Activated naive CD4-positive, alpha-beta T cell treated with anti-CD3 and anti-CD28 coated beads, Interleukin-2, amount 50 U/mL, for 72 hours (primary cell): ENCODE data around the gene ZNG1F. TPM values are rescaled to one million over a fixed set of nuclear protein-coding genes. Genes with fewer than 3 reads are reported as not detected.
"Not testable (repeated sequence)": the region's sequence is repeated elsewhere in the genome, so short reads cannot be mapped to it uniquely, and the experiment has no call there.

Source experiments
- ATAC-seq, 2 donors: fragments of 150-1000 bp; cut with Tn5 transposase; 2 replicates each; pipeline ENCODE4 v1.10.0; 2021; ENCODE audit warnings: mild to moderate bottlenecking in 2 of 2, moderate library complexity in 2 of 2
- DNase-seq, 2 donors: peaks; one replicate each; pipeline ENCODE4 v3.0.0; 2021 to 2022; ENCODE audit warnings: low spot score in 2 of 2
- H3K27ac Mint-ChIP-seq, 2 donors: one replicate each; pipeline ENCODE4 v1.8.0; 2022; ENCODE audit warnings: mild to moderate bottlenecking in 2 of 2, mixed read lengths in 2 of 2
- H3K36me3 Mint-ChIP-seq, 2 donors: one replicate each; pipeline ENCODE4 v1.8.0; 2022; ENCODE audit warnings: mixed read lengths in 2 of 2
- H3K9me3 Mint-ChIP-seq, 2 donors: one replicate each; pipeline ENCODE4 v1.8.0; 2022; ENCODE audit warnings: mixed read lengths in 2 of 2
- total RNA-seq, 2 donors: library from RNA; stranded (reverse); gene quantifications; one replicate each; pipeline ENCODE4 v1.2.3, GENCODE V29; 2022

Gene ZNG1F
- total RNA-seq, 2 donors from 2014 or later, result 16.6 to 18.1 TPM

DNA sequence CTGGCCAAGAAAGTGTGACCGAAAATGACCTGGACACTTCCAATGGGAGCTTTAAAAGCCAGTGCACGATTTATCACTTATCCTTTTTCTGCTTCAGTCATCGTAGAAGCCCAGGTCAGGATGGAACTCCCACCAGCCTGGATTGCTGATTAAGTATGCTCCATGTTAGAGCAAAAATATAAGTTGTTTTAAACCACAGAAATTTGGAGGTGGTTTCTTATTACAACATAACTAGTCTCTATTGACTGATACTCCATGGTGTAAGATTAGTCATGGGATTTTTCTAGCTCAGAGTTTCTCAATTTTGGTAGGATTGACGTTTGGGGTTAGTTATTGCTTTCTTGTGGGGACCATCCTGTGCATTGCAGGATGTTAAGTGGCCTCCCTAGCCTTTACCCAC is 90.4 kb downstream of the ZNG1F start:
- DNase-seq, H3K36me3 Mint-ChIP-seq, H3K27ac Mint-ChIP-seq, H3K9me3 Mint-ChIP-seq: not testable (repeated sequence)
- ATAC-seq, result peak; percentile 48 to 89

DNA sequence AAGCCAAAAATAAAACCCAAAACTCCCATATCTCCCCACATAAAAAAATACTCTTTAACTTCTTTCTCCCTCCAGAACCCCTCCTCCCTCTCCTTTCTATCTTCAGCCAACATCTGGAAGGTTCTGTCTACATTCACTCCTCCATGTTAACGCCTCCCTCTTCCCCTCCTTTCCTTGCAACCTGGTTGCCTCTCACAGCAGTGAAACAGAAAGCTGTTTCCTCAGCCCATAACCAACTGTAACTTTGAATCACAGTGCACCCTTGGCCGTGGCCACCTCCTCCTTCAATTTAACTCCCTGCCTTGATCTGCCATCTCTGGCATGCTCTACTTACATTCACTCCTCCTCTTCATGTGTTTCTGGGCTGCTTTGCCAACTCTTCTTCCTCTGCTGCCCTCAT is 94.1 kb downstream of the ZNG1F start:
- not testable (repeated sequence) for H3K27ac Mint-ChIP-seq, H3K36me3 Mint-ChIP-seq, H3K9me3 Mint-ChIP-seq, DNase-seq
- ATAC-seq, result peak in 1 of 2 donors; percentile 44

DNA sequence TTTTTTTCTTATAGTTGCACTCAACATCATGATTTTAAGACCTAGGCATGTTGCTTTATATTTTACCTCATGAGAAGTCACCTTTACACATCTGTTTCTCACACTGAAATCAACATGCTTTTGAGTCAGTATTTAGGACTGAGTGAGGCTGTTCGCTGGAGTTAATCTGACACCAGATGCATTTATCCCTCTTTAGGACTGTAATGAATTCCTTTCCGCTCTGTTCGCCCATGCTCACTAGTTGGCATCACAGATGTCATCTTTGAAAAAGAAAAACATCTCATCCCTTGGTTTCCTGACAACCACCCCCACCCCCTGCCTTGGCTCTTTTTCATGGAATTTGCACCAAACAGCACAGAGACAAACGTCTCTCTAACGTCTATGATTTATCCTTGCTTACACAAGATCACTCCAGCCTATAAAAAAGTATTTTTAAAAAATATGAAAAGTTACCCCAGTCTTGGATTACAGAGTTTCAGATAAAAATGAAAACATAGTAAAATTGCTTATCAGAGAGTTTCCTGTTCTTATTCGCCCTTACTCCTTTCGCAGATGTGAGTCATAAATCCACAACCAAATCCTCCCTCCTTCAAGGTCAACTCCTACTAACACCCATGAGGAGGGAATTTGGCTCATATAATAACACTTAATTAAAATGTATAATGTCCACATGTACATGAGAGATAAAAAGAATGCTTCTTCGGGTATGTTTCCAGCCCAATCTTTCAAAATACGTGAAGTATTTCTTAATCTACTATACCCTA is 94.9 kb downstream of the ZNG1F start:
- not testable (repeated sequence) for H3K27ac Mint-ChIP-seq, DNase-seq, ATAC-seq, H3K9me3 Mint-ChIP-seq, H3K36me3 Mint-ChIP-seq

DNA sequence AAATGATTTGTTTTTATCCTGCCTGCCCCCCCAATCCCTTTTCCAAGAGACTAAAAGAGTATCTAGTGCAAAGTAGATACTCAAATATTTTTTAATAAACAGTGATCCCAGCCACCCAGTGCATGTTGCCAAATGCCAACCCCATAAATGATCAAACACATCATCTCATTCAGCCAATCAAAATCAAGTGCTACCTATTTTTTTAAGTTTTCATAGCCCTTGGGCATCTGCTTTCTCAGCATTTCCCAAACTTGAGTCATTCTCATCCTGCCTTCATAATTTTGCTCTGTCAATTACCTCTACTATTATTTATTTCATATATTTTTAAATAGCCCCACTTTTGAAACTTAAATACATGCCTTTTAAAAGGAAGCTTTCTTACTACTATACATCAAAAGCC is 98.2 kb downstream of the ZNG1F start:
- H3K9me3 Mint-ChIP-seq, DNase-seq, H3K36me3 Mint-ChIP-seq, H3K27ac Mint-ChIP-seq, ATAC-seq: not testable (repeated sequence)

DNA sequence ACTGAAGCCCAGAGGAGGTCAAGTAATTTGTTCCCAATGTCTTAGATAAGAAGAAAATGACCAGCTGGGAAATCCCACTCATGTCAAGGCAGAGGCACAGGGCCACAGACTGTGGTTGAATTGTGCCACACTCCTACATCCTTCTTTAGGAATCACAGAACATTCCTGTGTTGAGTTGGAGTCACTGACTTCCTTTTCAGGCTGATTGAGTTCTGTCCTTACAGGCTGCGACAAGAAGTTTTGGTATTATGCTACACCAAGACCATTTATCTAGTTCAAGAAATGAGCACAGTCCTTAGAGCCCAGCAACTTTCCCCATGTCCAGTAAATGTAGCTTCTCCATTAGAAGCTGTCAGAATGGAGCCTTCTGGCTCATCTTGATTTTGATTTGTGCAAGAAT is 98.7 kb downstream of the ZNG1F start:
- H3K27ac Mint-ChIP-seq, ATAC-seq, H3K36me3 Mint-ChIP-seq, DNase-seq, H3K9me3 Mint-ChIP-seq: not testable (repeated sequence)

DNA sequence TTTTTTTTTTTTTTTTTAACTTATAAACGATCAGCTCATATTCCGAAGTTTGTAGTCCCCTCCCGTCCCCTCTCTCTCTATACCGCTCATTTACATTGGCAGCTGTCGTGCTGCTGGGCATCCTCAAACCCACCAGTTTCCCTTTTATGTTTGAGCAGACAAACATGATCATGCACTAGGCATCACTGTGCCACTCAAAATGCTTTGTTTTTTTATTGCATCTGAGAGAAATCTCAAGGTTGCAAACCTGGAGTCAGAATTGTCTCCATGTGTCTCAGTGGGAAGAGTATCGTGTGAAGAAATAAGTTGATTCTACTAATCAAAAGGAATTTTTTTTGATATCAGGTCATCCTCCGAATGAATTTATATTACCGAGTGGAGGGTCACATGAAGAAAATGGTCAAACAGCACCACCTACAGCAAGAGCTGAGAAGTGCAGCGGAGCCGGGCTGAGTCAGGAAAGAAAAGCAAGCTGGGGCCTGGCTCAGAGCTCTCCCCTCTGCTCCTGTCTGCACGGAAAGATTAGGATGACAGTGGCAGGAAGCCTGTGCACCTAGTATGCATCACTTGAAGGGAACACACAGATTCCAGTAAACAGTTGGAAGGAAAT is 100.6 kb downstream of the ZNG1F start:
- not testable (repeated sequence) for H3K9me3 Mint-ChIP-seq, DNase-seq, H3K27ac Mint-ChIP-seq, H3K36me3 Mint-ChIP-seq
- ATAC-seq, result peak; percentile 69 to 85

DNA sequence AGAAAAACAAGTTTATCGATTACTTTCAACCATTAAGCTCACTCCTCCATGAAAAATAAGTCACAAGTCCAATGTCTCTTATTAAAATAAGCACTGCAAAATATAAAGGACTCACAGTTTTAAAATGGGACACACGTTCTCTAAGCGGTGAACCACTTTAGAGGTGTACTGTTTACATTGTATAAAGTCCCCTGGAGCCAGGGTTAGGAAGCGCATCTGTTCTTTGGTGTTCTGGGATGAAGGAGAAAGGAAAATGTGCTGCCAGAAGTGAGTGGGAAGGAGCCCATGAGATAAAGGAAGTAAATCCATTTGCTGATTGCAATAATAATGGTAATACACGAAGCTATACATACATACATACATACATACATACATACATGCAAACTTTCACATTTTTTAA is 101.2 kb downstream of the ZNG1F start:
- DNase-seq, H3K36me3 Mint-ChIP-seq, ATAC-seq, H3K27ac Mint-ChIP-seq, H3K9me3 Mint-ChIP-seq: not testable (repeated sequence)

DNA sequence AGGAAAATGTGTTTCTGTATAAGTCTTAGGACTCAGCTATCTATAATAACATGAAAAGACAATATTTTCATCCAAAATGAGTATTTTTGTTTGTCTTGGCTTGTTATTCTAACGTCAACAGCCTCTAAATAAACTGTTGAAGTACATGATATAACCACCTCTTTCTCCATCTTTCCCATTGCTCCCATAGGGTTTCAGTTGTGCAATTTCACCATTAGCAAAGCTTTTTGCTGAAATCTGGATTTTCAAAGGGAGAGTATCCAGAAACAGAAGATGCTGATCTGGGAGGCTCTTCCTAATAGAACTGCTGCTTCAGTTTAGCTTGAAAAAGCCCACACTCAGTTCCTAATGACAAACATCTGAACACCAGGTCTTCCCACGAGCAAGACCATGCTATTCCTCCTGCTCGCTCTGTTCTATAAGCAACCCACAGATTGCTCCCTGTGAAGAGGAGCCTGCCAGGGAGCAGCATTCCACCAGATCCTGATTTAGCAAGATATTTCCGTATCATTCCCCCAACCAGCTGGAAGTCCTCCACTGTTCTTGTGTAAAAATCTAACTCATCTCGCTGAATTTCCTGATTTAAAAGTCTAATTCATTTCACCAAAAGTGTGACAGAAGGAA is 101.8 kb downstream of the ZNG1F start:
- H3K27ac Mint-ChIP-seq, DNase-seq, H3K9me3 Mint-ChIP-seq, H3K36me3 Mint-ChIP-seq, ATAC-seq: not testable (repeated sequence)

DNA sequence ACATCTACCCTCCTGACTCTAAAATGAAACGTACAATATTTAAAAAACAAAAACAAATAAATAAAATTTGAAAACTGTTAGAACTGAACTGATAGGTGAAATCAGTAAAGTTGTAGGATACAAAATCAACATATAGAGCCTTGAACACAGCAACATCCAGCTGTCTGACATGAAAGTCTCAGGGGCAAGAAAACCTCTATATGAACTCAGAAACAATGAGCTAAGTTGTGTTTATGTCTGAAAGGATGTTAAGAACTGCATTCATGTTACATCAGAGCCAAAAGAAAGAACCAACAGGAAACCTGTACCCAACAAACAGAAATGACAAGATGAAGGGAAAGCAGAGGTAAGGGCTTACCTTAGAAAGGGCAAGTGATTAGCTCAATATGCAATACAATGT is 102.4 kb downstream of the ZNG1F start:
- not testable (repeated sequence) for H3K9me3 Mint-ChIP-seq, H3K27ac Mint-ChIP-seq, ATAC-seq, DNase-seq, H3K36me3 Mint-ChIP-seq

DNA sequence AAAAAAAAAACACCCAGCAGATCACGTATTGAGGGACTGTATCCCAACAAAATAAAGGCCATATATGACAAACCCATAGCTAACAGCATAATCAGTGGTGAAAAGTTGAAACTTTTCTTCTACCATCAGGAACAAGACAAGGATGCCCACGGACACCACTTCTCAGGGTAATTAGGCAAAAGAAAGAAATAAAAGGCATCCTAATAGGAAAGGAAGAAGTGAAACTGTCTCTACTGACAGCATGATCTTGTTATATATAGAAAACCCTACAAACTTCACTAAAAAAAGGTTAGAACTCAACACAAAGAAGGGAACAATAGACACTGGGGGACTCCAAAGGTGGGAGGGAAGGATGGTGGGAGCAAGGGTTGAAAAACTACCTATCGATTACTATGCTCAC is 102.9 kb downstream of the ZNG1F start:
- not testable (repeated sequence) for H3K36me3 Mint-ChIP-seq, ATAC-seq, H3K9me3 Mint-ChIP-seq, H3K27ac Mint-ChIP-seq, DNase-seq

DNA sequence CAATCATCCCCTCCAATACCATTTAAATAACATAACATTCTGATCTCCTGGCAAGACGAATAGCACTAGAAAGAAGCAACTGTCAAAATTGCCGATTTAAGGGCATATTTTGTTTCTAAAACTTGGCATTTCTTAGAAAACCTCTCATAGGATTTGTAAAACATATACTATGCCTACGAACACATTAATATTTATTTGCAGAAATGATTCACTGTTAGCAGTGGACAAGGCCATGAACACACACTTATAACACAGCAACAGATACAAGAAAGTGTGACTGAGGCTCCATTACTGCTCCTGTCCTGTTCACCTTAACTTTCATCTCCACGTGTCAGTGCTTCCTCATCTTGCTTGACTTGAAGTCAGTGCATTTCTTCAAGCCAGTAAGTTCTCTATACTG is 106.8 kb downstream of the ZNG1F start:
- not testable (repeated sequence) for H3K27ac Mint-ChIP-seq, H3K9me3 Mint-ChIP-seq, H3K36me3 Mint-ChIP-seq, ATAC-seq, DNase-seq

Other genes with a start within 250 kb of the ZNG1F start
- not detected for gene FOXD4L6, start 60.6 kb downstream of the ZNG1F start, total RNA-seq